RWPE2 (cell line): ENCODE measurements around the gene KCNB1.

Experiments used
- ATAC-seq: fragments of 200-7000 bp; cut with Tn5 transposase; 3 replicates; pipeline ENCODE4 v1.9.1; 2021; ENCODE audit warnings: low read depth
- DNase-seq: peaks from one replicate; pipeline ENCODE4 v3.0.0-alpha.2; 2020; ENCODE audit warnings: low spot score
- H3K27ac ChIP-seq: fragments of 450-650 bp; 2 replicates; pipeline ENCODE4 v1.5.1; 2017; ENCODE audit warnings: mild to moderate bottlenecking; ENCODE audit not compliant: poor library complexity, severe bottlenecking
- H3K27me3 ChIP-seq: fragments of 250-450 bp; sonication (Bioruptor Pico); 2 replicates; pipeline ENCODE4 v1.5.1; 2021; ENCODE audit warnings: mild to moderate bottlenecking, moderate library complexity; ENCODE audit not compliant: insufficient read depth, poor library complexity, severe bottlenecking
- H3K36me3 ChIP-seq: fragments of 250-450 bp; sonication (Bioruptor Pico); 2 replicates; pipeline ENCODE4 v1.5.1; 2020; ENCODE audit warnings: low read depth, mild to moderate bottlenecking, moderate library complexity
- H3K4me1 ChIP-seq: fragments of 250-450 bp; sonication (Bioruptor Pico); 2 replicates; pipeline ENCODE4 v1.5.1; 2021; ENCODE audit warnings: mild to moderate bottlenecking, moderate library complexity; ENCODE audit not compliant: insufficient read depth, poor library complexity, severe bottlenecking
- H3K4me3 ChIP-seq: fragments of 250-450 bp; sonication (Bioruptor Pico); 2 replicates; pipeline ENCODE4 v1.5.1; 2021; ENCODE audit warnings: mild to moderate bottlenecking, moderate library complexity; ENCODE audit not compliant: severe bottlenecking
- H3K9me3 ChIP-seq: fragments of 250-450 bp; sonication (Bioruptor Pico); 2 replicates; pipeline ENCODE4 v1.5.1; 2021; ENCODE audit warnings: mild to moderate bottlenecking, moderate library complexity; ENCODE audit not compliant: severe bottlenecking
- TF ChIP-seq, protein P1 (sequence below): fragments of 450-650 bp; IDR thresholded peaks from one replicate; pipeline ENCODE4 v1.5.1; 2017; ENCODE audit warnings: mild to moderate bottlenecking, moderate library complexity; ENCODE audit not compliant: poor library complexity, severe bottlenecking

KCNB1 gene

GRCh38 chr20:49447946-49448809 lies 34.3 kb downstream of the KCNB1 start:
- DNase-seq (no peak), ATAC-seq (no peak)
- H3K9me3 ChIP-seq, result no peaks in the 10 kb centered on the region
- no peak overlapping the region for H3K27ac ChIP-seq
- H3K36me3 ChIP-seq, result no peaks in the 10 kb centered on the region
- H3K27me3 ChIP-seq, result peaks cover 3% of the 10 kb centered on the region
- no peak overlapping the region for H3K4me3 ChIP-seq
- TF ChIP-seq, protein P1, sequence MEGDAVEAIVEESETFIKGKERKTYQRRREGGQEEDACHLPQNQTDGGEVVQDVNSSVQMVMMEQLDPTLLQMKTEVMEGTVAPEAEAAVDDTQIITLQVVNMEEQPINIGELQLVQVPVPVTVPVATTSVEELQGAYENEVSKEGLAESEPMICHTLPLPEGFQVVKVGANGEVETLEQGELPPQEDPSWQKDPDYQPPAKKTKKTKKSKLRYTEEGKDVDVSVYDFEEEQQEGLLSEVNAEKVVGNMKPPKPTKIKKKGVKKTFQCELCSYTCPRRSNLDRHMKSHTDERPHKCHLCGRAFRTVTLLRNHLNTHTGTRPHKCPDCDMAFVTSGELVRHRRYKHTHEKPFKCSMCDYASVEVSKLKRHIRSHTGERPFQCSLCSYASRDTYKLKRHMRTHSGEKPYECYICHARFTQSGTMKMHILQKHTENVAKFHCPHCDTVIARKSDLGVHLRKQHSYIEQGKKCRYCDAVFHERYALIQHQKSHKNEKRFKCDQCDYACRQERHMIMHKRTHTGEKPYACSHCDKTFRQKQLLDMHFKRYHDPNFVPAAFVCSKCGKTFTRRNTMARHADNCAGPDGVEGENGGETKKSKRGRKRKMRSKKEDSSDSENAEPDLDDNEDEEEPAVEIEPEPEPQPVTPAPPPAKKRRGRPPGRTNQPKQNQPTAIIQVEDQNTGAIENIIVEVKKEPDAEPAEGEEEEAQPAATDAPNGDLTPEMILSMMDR, result no peak
- no peaks in the 10 kb centered on the region for H3K4me1 ChIP-seq

- H3K36me3 ChIP-seq, result no peaks in the 10 kb centered on the region
- TF ChIP-seq, protein P1, result no peak
- H3K27me3 ChIP-seq, result peaks cover 4% of the 10 kb centered on the region
- H3K9me3 ChIP-seq, result no peaks in the 10 kb centered on the region
- no peak overlapping the region for H3K4me3 ChIP-seq
- H3K4me1 ChIP-seq, result no peaks in the 10 kb centered on the region
- DNase-seq (no peak), ATAC-seq (no peak)
- no peak overlapping the region for H3K27ac ChIP-seq
Observed at GRCh38 chr20:49447364-49447763, 35.1 kb downstream of the KCNB1 start.

- DNase-seq (no peak), ATAC-seq (no peak)
- H3K9me3 ChIP-seq, result no peaks in the 10 kb centered on the region
- H3K27ac ChIP-seq, result no peak overlapping the region
- peaks cover 4% of the 10 kb centered on the region for H3K27me3 ChIP-seq
- H3K36me3 ChIP-seq, result no peaks in the 10 kb centered on the region
- TF ChIP-seq, protein P1, result no peak
- H3K4me3 ChIP-seq, result no peak overlapping the region
- H3K4me1 ChIP-seq, result no peaks in the 10 kb centered on the region
Observed at GRCh38 chr20:49446808-49447207, 35.7 kb downstream of the KCNB1 start.

DNA sequence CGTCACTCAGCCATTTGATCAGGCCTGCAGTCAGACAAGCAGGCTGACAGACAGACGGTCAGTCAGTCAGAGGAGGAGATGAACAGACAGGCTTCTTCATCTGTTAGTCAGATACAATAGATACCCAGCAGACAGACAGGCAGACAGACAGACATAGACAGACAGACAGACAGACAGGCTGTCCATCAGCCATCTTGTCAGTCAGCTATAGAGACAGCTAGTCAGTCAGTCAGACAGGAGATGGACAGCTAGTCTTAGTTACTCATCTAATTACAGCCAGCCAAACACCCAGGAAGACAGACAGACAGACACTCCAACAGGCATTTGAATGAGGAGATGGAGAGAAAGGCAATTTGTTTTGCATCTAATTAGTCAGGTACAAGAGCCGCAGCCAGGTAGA lies 36.4 kb downstream of the KCNB1 start:
- Histone ChIP-seq H3K27me3 (peaks cover 4% of the 10 kb centered on the region), H3K36me3 (no peaks in the 10 kb centered on the region), H3K4me3 (no peak overlapping the region), H3K9me3 (no peaks in the 10 kb centered on the region), H3K27ac (no peak overlapping the region), H3K4me1 (no peaks in the 10 kb centered on the region)
- ATAC-seq (no peak), DNase-seq (no peak)
- TF ChIP-seq, protein P1, result no peak

DNA sequence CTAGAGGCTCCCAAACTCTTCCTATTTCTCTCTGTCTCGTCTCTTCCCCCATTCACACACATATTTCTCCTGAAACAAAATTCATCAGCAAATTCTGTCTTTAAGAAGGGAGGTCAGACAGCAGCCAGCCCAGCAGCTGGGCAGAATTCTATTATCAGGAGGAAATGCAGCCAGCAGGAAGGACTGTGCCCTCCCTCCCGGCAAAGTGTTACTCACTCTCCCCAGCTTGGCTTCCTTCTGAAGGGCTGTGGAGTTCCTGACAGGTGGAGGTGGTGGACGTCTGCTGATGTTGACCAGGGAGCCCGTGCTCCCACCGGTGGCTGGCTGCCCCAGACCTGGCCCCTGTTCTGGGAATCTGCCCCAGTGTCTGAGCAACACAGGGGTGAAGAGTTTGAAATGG lies 37.3 kb downstream of the KCNB1 start:
- no peak overlapping the region for H3K27ac ChIP-seq
- TF ChIP-seq, protein P1, result no peak
- peak; percentile 69 for ATAC-seq
- H3K36me3 ChIP-seq, result no peaks in the 10 kb centered on the region
- no peak for DNase-seq
- no peaks in the 10 kb centered on the region for H3K4me1 ChIP-seq
- H3K9me3 ChIP-seq, result no peaks in the 10 kb centered on the region
- no peak overlapping the region for H3K4me3 ChIP-seq
- peaks cover 4% of the 10 kb centered on the region for H3K27me3 ChIP-seq
